HL-60/S4 treated with retinoic acid at 250 ng/mL for 4 days and 3 days (cell line): ENCODE data around the gene USP9X.
"Not testable (repeated sequence)": the region's sequence is repeated elsewhere in the genome, so short reads cannot be mapped to it uniquely, and the experiment has no call there.

Source experiments
- in situ Hi-C: fragments of 300-500 bp; cut with MboI; formaldehyde crosslinking; loops from 2 replicates; pipeline ENCODE4 v1.7.0; 2022; ENCODE audit warnings: low sequenced_read_pairs

The USP9X gene

GRCh38 chrX:41084893-41085511, at the start of gene USP9X:
TSS of gene USP9X (plus strand) at chrX:41085445. CDS start at chrX:41123629, 38,184 bp downstream.
- in situ Hi-C loops: no loop called here

GRCh38 chrX:41035582-41035981, 49.7 kb upstream of the USP9X start:
- in situ Hi-C loops: no loop called here

GRCh38 chrX:41036668-41037326, 48.4 kb upstream of the USP9X start:
- in situ Hi-C loops: no loop called here

GRCh38 chrX:41043196-41043595, 42.0 kb upstream of the USP9X start:
- in situ Hi-C loops: no loop called here

GRCh38 chrX:41043674-41044345, 41.4 kb upstream of the USP9X start:
- in situ Hi-C loops: no loop called here

- in situ Hi-C loops: no loop called here
These were observed 39.2 kb upstream of the USP9X start for GRCh38 chrX:41045960-41046567.

- in situ Hi-C loops: no loop called here
These were observed 37.2 kb upstream of the USP9X start for GRCh38 chrX:41047878-41048534.

- in situ Hi-C loops: no loop called here
These were observed 34.9 kb upstream of the USP9X start for GRCh38 chrX:41050359-41050758.

GRCh38 chrX:41051288-41051687, 34.0 kb upstream of the USP9X start:
- in situ Hi-C loops: no loop called here

GRCh38 chrX:41055740-41056139, 29.5 kb upstream of the USP9X start:
- in situ Hi-C loops: no loop called here

GRCh38 chrX:41063276-41063675, 22.0 kb upstream of the USP9X start:
- in situ Hi-C loops: not testable (repeated sequence)

- in situ Hi-C loops: no loop called here
These were observed 21.2 kb upstream of the USP9X start for GRCh38 chrX:41064018-41064417.

- in situ Hi-C loops: no loop called here
These were observed 18.9 kb upstream of the USP9X start for GRCh38 chrX:41066391-41066790.

- in situ Hi-C loops: no loop called here
These were observed 18.3 kb upstream of the USP9X start for GRCh38 chrX:41066969-41067368.

- in situ Hi-C loops: no loop called here
These were observed 17.5 kb upstream of the USP9X start for GRCh38 chrX:41067721-41068120.

GRCh38 chrX:41076742-41077141, 8.5 kb upstream of the USP9X start:
- in situ Hi-C loops: no loop called here

GRCh38 chrX:41081821-41082220, 3.4 kb upstream of the USP9X start:
- in situ Hi-C loops: no loop called here

- in situ Hi-C loops: no loop called here
These were observed 2.5 kb upstream of the USP9X start for GRCh38 chrX:41082783-41083182.

- in situ Hi-C loops: no loop called here
These were observed 977 bp upstream of the USP9X start for GRCh38 chrX:41084044-41084892.

GRCh38 chrX:41085512-41085877, 250 bp downstream of the USP9X start:
- in situ Hi-C loops: no loop called here
